Bone marrow (tissue), 2 donors: Measurements from ENCODE around the gene ANXA4.

ENCODE experiments used
- DNase-seq, 2 donors: peaks; one replicate each; lab custom pipeline; 2025; lab: John Stamatoyannopoulos, UW

ANXA4 gene

DNA sequence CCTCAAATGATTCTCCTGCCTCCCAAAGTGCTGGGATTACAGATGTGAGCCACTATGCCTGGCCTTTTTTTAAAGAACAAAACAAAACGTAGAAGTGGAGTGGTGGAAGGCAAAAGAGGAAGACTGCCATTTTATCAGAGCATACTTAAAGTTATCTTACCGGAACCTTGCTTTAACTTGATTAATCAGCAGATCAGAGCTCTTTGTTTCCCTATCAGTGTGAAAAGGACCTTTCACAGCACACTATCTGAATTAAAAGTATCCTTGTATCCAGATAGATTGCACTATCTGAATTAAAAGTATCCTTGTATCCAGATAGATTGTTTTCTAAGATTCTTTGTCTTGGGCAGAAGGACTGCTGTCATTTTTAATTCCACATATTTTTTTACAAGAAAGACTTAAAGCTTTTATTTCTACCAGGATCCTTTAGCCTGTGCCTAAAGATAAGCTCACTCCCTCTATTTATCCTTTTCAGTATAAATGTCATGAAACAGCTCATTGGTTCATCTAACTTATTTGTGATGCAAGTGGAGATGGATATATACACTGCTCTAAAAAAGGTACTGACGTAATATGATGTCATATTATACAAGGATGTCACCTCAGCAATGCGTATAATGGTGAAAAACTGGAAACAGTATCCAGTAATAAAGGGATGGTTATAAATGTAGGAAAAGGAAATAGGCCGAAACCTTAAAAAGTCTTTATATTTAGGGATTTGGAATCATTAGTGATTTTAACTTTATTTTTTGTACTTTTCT, 105.3 kb downstream of the ANXA4 start:
- no peak for DNase-seq

GRCh38 chr2:69848186-69848790, 106.4 kb downstream of the ANXA4 start:
- no peak for DNase-seq

- no peak for DNase-seq
Observed at GRCh38 chr2:69858261-69858660, 116.3 kb downstream of the ANXA4 start.

- no peak for DNase-seq
Observed at GRCh38 chr2:69863298-69863697, 121.4 kb downstream of the ANXA4 start.
